HG03469 (cell line): Measurements from ENCODE around the gene OR6Y1.

Experiments used
- ATAC-seq: cut with Tn5 transposase; IDR thresholded peaks from one replicate; pipeline ENCODE4 v1.9.1; 2021; ENCODE audit warnings: mild to moderate bottlenecking, moderate library complexity, moderate number of reproducible peaks; ENCODE audit not compliant: unreplicated experiment

OR6Y1 gene

GRCh38 chr1:158554352-158554751 is at the start of gene OR6Y1:
OR6Y1 (minus strand) TSS chr1:158554405; CDS start chr1:158548105, 6,300 bp downstream.
- no peak for ATAC-seq

GRCh38 chr1:158600735-158601134 is 46.5 kb upstream of the OR6Y1 start:
- ATAC-seq, result no peak

- ATAC-seq, result no peak
Measured at GRCh38 chr1:158586942-158587341, 32.7 kb upstream of the OR6Y1 start.

GRCh38 chr1:158583962-158584361 is 29.8 kb upstream of the OR6Y1 start:
- ATAC-seq, result no peak

GRCh38 chr1:158579733-158580132 is 25.5 kb upstream of the OR6Y1 start, which contains the start of gene OR10X1:
OR10X1 (minus strand) TSS chr1:158579899; CDS start chr1:158579899, 0 bp downstream.
- no peak for ATAC-seq

GRCh38 chr1:158577561-158577960 is 23.4 kb upstream of the OR6Y1 start:
- no peak for ATAC-seq

GRCh38 chr1:158572226-158572625 is 18.0 kb upstream of the OR6Y1 start:
- ATAC-seq, result no peak

- no peak for ATAC-seq
Measured at GRCh38 chr1:158570480-158570879, 16.3 kb upstream of the OR6Y1 start, which contains the start of gene OR6P1. OR6P1 (minus strand) TSS chr1:158570580; CDS start chr1:158563604, 6,976 bp downstream.

- ATAC-seq, result no peak
Measured at GRCh38 chr1:158564608-158565007, 10.4 kb upstream of the OR6Y1 start.

GRCh38 chr1:158563853-158564252 is 9.6 kb upstream of the OR6Y1 start:
- ATAC-seq, result no peak

- ATAC-seq, result no peak
Measured at GRCh38 chr1:158559696-158560095, 5.5 kb upstream of the OR6Y1 start.

GRCh38 chr1:158552296-158552695 is 1.9 kb downstream of the OR6Y1 start:
- ATAC-seq, result no peak

GRCh38 chr1:158547533-158547932 is 6.7 kb downstream of the OR6Y1 start:
- no peak for ATAC-seq

- no peak for ATAC-seq
Measured at GRCh38 chr1:158537609-158538008, 16.6 kb downstream of the OR6Y1 start.

- ATAC-seq, result no peak
Measured at GRCh38 chr1:158534496-158534895, 19.7 kb downstream of the OR6Y1 start.

- ATAC-seq, result no peak
Measured at GRCh38 chr1:158527190-158527815, 26.9 kb downstream of the OR6Y1 start.

GRCh38 chr1:158521666-158522058 is 32.5 kb downstream of the OR6Y1 start:
- no peak for ATAC-seq

GRCh38 chr1:158520955-158521665 is 33.1 kb downstream of the OR6Y1 start:
- ATAC-seq, result no peak

GRCh38 chr1:158520021-158520420 is 34.2 kb downstream of the OR6Y1 start:
- no peak for ATAC-seq

GRCh38 chr1:158516966-158517365 is 37.2 kb downstream of the OR6Y1 start:
- no peak for ATAC-seq

- ATAC-seq, result no peak
Measured at GRCh38 chr1:158509471-158510156, 44.6 kb downstream of the OR6Y1 start.

- no peak for ATAC-seq
Measured at GRCh38 chr1:158507511-158507910, 46.7 kb downstream of the OR6Y1 start.
